ENCODE results near the gene TUBB1.

The TUBB1 gene

DNA sequence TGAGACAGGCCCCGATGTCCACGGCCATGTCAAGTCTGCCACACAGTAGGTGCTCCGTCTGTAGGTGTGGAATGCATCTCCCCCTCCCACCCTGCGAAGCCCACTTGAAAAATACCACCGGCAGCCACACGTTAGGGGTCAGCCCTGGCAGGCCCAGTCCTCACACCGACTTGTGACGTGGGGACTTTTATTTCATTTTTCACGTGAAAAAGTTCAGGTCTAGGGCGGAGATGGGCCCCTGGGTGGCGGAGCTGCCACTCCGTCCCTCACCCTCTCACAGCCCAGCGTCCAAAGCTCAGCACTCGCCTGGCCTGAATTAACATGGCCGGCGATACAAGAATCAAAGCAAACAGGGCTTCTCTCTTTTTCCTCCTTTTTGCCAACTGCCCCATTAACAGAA lies 3.8 kb upstream of the TUBB1 start:
- DNase-seq: no peak
- H3K27me3 Mint-ChIP-seq (ENCODE audit: low read depth, poor library complexity): peaks cover 12% of the 10 kb centered on the region

DNA sequence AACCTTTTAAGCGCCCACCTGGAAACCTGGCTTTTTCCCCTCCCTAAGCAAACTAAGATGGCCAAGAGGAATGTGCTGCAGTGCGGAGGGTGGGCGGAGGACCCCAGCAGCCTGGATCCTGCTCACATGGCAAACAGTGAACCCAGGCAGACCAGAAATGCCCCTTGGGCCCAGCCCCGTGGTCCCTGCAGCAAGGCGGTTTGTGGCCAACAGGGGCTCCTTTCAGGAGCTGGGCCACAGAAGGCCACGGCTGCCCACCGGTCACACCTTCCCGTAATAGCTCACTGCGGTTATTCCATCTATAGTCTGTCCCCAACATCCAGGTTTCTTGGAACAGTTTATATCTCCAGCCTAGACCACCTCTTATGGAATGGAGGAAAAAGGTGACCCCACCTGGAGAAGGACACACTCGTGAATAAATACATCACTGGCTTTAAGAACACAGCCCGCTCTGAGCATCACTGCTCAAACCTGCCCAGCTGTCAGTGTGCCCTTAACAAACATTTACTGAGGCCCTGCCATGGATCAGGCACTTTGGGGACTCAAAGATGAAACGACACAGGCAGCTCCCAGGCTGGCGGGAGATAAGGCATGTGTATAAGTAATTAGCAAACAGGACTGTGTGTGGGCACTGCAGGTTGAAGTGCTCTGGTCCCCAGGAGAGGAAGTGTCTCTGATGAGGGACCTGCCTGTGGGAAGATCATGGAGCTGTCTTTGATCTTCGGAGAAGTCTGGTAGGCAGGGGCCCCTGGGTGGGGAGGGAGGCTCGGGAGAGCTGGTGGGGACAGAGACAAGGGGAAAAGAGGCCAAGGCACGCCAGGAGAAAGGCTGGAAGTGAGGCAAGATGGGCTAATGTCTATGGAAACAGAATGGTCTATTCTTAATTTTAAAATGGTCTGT lies 3.2 kb upstream of the TUBB1 start:
- Mint-ChIP-seq H3K4me3 (no peak overlapping the region), H3K4me1 (peaks cover 46% of the 10 kb centered on the region), H3K27ac (no peak overlapping the region), H3K27me3 (ENCODE audit: low read depth, poor library complexity) (peaks cover 12% of the 10 kb centered on the region), H3K36me3 (ENCODE audit: low read depth) (no peaks in the 10 kb centered on the region), H3K9me3 (no peaks in the 10 kb centered on the region)
- DNase-seq: no peak
- TF ChIP-seq, protein P1, sequence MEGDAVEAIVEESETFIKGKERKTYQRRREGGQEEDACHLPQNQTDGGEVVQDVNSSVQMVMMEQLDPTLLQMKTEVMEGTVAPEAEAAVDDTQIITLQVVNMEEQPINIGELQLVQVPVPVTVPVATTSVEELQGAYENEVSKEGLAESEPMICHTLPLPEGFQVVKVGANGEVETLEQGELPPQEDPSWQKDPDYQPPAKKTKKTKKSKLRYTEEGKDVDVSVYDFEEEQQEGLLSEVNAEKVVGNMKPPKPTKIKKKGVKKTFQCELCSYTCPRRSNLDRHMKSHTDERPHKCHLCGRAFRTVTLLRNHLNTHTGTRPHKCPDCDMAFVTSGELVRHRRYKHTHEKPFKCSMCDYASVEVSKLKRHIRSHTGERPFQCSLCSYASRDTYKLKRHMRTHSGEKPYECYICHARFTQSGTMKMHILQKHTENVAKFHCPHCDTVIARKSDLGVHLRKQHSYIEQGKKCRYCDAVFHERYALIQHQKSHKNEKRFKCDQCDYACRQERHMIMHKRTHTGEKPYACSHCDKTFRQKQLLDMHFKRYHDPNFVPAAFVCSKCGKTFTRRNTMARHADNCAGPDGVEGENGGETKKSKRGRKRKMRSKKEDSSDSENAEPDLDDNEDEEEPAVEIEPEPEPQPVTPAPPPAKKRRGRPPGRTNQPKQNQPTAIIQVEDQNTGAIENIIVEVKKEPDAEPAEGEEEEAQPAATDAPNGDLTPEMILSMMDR (IDR thresholded peaks at IDR 0.05): no peak

More for the DNA sequence above, 3.8 kb upstream of the TUBB1 start:
- Mint-ChIP-seq H3K9me3 (no peaks in the 10 kb centered on the region), H3K27ac (no peak overlapping the region), H3K4me1 (peaks cover 47% of the 10 kb centered on the region), H3K4me3 (no peak overlapping the region), H3K36me3 (ENCODE audit: low read depth) (no peaks in the 10 kb centered on the region)
- TF ChIP-seq, protein P1 (IDR thresholded peaks at IDR 0.05): no peak

DNA sequence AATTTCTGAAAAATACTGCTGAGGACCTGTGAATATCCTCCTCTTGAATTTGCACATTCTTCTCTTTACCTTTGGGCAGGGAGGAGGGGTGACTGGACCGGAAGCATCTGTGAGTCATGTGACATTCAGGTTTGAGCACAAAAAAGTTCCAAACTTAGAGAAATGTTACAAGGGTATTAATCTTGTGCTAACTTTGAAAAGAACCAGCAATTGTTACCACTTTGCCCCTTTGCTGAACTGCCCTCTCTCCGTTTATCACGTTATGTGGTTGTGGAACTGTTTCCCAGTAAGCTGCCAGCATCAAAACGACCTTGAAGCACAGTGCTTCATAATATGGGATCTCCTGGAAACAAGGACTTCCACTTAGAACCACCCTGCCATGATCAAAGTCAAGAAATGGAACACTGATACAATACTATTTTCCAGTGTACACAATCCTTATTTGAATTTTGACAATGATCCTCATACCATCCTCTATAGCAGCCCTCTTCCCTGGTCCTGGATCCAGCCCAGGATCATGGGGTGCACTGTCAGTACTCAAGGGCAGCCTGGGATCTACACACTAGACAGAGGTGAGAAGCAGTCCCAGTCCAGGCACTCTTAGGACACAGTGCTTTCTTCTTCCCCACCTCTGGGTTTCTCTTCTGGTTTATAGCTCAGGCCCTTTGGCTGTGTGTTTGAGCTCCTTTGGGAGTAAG lies 2.3 kb upstream of the TUBB1 start:
- peaks cover 12% of the 10 kb centered on the region for H3K27me3 Mint-ChIP-seq (ENCODE audit: low read depth, poor library complexity)
- TF ChIP-seq, protein P1 (IDR thresholded peaks at IDR 0.05): no peak
- DNase-seq: no peak
- no peaks in the 10 kb centered on the region for H3K9me3 Mint-ChIP-seq
- peaks cover 45% of the 10 kb centered on the region for H3K4me1 Mint-ChIP-seq
- H3K27ac Mint-ChIP-seq: no peak overlapping the region
- no peak overlapping the region for H3K4me3 Mint-ChIP-seq
- no peaks in the 10 kb centered on the region for H3K36me3 Mint-ChIP-seq (ENCODE audit: low read depth)

- peaks cover 13% of the 10 kb centered on the region for H3K27me3 Mint-ChIP-seq (ENCODE audit: low read depth, poor library complexity)
- H3K4me3 Mint-ChIP-seq: no peak overlapping the region
- no peak overlapping the region for H3K27ac Mint-ChIP-seq
- H3K9me3 Mint-ChIP-seq: no peaks in the 10 kb centered on the region
- H3K4me1 Mint-ChIP-seq: peaks cover 47% of the 10 kb centered on the region
- TF ChIP-seq, protein P1 (IDR thresholded peaks at IDR 0.05): no peak
- H3K36me3 Mint-ChIP-seq (ENCODE audit: low read depth): peaks cover 5% of the 10 kb centered on the region
- DNase-seq: no peak
Measured at GRCh38 chr20:59017493-59018231, 1.6 kb upstream of the TUBB1 start.

GRCh38 chr20:59018817-59019216 lies 412 bp upstream of the TUBB1 start:
- Mint-ChIP-seq H3K27me3 (ENCODE audit: low read depth, poor library complexity) (peaks cover 12% of the 10 kb centered on the region), H3K4me3 (no peak overlapping the region), H3K36me3 (ENCODE audit: low read depth) (peaks cover 17% of the 10 kb centered on the region), H3K27ac (no peak overlapping the region), H3K4me1 (peaks cover 43% of the 10 kb centered on the region), H3K9me3 (no peaks in the 10 kb centered on the region)
- DNase-seq: no peak
- TF ChIP-seq, protein P1 (IDR thresholded peaks at IDR 0.05): no peak
